GM12875 (cell line): ENCODE results near the gene ASTN2.

Source experiments
- H3K4me3 ChIP-seq: one replicate; pipeline ENCODE4 v1.5.1; 2011; ENCODE audit warnings: low read depth, low read length, control low read depth
- TF ChIP-seq, protein P1 (sequence below): IDR thresholded peaks from 2 replicates; pipeline ENCODE4 v1.5.1; 2011; ENCODE audit warnings: low read depth, mild to moderate bottlenecking, control low read depth, inconsistent platforms, low read length, moderate library complexity, borderline replicate concordance; ENCODE audit not compliant: insufficient read depth

ASTN2 gene

DNA sequence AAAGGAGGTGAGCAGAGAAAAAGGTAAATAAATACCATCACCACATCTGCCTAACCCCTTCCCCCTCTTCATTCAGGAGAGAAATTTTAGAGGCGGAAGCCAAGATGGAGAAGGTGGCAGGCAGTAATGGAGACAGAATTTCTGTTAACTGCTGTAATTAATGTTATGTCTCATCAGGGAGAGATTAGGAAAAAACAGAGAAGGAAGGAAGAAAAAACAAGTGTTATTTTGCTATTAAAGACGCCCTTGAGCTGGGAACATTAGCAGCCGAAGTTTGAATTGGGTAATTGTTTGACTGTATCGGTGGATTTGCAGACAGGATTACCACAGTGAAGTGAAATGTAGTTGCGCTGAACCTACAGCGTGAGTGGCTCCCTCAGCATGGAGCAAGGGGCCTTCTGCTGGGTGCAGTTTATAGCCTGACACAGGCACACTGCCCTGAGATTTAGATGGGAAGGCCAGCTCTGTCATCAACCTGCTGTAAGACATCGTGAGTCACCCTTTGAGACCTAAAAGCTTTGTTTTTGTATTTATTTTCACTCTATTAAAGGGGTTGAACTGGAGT lies 136.3 kb downstream of the ASTN2 start:
- TF ChIP-seq, protein P1, sequence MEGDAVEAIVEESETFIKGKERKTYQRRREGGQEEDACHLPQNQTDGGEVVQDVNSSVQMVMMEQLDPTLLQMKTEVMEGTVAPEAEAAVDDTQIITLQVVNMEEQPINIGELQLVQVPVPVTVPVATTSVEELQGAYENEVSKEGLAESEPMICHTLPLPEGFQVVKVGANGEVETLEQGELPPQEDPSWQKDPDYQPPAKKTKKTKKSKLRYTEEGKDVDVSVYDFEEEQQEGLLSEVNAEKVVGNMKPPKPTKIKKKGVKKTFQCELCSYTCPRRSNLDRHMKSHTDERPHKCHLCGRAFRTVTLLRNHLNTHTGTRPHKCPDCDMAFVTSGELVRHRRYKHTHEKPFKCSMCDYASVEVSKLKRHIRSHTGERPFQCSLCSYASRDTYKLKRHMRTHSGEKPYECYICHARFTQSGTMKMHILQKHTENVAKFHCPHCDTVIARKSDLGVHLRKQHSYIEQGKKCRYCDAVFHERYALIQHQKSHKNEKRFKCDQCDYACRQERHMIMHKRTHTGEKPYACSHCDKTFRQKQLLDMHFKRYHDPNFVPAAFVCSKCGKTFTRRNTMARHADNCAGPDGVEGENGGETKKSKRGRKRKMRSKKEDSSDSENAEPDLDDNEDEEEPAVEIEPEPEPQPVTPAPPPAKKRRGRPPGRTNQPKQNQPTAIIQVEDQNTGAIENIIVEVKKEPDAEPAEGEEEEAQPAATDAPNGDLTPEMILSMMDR = no peak
- H3K4me3 ChIP-seq = no peak overlapping the region

DNA sequence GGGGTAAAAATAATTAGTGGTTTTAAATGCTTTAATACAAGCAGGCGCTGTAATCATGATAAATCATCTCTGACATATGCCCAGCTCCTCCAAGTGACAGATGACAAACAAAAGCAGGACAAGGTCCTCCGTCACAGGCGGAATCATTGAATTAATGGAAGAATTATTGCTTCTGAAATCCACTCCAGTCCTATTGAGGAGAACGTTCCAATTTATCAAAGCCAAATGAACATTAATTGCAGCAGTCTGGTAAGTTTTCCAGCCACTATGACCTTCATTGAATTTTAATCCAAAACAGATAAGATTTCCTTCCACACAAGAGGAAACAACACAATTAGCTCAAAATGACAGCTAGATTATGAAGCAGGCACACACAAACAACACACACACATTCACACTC lies 136.8 kb downstream of the ASTN2 start:
- H3K4me3 ChIP-seq = no peak overlapping the region
- TF ChIP-seq, protein P1 = no peak

DNA sequence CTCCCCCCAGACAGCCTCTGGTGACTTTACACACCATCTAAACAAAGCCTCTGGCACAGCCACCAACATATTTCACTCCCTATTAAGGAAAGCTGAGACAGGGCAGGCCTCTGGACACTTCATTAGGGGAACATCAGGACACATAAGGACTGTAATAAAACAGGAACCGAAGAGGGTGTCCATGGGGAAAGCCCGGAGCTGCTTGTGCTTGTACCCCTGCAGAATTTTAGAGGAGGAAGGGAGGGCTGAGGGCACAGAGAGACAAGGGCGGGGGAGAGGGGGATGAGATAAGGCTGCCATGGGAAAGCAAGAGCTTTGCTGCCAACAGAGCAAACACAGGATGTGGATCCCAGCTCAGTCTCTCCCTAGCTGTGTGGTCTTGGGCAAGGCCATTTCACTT lies 138.4 kb downstream of the ASTN2 start:
- TF ChIP-seq, protein P1 = no peak
- H3K4me3 ChIP-seq = no peak overlapping the region

DNA sequence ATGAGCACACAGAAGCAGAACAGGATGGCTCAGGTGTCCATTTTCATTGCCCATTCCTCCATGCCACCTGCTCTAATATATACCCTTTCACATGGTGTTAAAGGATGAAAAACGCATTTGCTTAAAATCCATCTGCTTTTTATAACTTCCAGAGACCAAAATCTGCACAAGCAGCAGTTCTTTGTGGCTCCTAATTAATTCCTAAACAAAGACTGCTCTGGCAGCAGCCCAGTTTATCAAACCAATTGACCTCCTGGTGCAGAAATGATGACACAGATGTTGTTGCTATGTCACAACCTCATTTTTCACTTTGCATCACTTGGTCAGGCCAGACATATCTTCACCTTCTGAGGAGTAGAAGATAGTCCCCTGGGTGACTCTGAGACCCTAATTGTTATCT lies 141.2 kb downstream of the ASTN2 start:
- TF ChIP-seq, protein P1 = no peak
- H3K4me3 ChIP-seq = no peak overlapping the region

DNA sequence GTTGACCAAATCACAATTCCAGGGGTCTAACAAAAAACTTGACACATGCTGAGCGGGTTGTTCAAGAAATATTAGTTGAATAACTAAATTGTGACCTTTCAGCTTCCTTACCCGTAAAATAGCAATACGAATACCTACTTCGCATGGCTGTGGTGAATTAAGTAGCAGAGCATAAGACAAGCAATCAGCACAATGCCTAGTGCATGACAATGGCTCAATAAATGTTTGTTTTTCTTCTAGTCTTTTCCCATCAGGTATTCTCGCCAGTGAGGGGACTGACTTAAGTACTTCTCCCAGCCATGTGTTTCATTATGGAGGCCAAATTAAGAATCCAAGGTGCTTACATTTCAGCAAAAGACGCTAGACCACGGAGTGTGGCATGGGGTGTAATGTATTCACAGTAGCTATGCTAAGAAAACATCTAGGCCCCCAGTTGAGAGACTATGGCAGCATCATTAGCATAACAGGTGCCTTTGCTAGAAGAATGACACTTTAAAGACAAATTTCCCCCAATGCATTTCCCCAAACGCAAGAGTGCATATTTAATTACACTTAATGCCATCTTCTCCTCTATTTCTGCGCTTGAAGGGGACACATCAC lies 145.9 kb downstream of the ASTN2 start:
- H3K4me3 ChIP-seq = no peak overlapping the region
- TF ChIP-seq, protein P1 = no peak

DNA sequence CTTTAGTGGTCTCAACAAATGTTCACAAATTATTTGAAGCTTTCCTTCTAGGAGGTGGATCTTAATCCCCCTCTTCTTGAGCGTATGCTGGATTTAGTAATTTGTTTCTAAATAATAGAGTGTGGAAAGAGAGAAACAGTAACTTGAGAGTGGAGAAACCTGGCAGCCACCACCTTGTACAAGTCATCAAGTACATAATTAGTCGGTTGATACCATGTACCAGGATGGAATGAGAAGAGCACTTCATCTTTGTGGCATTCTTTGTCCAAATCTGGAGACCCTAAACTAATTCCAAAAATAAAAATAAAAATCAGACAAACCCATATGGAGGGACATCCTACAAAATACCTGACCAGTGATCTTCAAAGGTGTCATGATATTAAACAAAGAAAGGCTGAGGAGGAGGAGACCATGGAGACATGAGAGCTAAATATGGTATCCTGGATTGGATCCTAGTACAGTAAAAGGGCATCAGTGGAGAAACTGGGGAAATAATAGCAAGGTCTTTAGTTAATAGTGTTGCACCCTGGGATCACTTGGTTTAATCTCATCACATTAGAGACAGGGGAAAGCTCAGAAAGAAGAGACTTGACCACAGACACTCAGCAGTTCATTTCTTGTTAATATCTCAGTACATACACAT lies 147.9 kb downstream of the ASTN2 start:
- TF ChIP-seq, protein P1 = no peak

DNA sequence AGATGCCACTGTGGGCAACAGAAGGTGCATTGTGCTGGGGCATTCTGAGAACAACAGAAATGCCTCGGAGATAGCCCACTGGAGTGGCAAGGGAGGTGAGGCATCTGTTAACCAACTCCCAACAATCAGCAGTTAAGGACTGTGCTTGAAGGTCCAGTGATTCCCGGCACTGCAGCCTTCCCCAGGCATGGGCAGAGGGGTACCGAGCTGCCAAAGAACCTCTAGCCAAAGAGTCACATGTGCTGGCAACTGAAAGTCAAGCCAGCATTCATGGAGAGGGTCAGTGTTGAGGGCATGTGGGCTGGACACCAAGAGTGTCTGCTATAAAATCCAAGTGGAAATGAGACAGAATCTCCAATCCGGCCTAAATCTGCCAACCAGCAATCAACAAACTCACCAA lies 149.6 kb downstream of the ASTN2 start:
- TF ChIP-seq, protein P1 = no peak
- H3K4me3 ChIP-seq = no peak overlapping the region

More for the DNA sequence above, 147.9 kb downstream of the ASTN2 start:
- no peak overlapping the region for H3K4me3 ChIP-seq
